ENCODE measurements around the gene ZC3H12C. TPM values are rescaled to one million over a fixed set of nuclear protein-coding genes. Genes with fewer than 3 reads are reported as not detected.

ZC3H12C gene
- total RNA-seq, 1 donor from 2014 or later: 6.3 TPM

DNA sequence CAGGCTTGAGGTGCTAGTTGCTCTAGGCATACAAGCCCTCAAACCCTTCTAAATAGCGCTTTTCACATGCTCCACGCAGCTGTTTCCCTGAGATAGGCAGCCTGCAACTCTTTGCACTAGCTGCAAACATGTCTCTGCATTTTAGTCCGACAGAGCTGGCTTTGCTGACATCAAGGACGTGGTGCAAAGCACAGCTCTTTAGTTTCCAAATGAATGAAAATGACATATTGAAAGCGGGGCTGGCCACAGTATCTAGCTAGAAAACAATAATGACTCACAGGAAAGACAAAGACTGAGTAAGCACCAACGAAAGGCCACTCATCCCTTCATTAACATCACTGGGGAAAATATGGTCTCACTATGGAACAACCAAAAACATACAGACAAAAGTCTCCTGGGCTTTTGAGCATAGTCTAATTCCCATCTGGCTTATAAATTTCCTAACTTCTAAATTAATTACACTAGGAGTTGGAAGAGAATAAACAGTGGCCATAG, 15.3 kb upstream of the ZC3H12C start:
- no peaks in the 10 kb centered on the region for H3K4me1 ChIP-seq
- TF ChIP-seq, protein P1, sequence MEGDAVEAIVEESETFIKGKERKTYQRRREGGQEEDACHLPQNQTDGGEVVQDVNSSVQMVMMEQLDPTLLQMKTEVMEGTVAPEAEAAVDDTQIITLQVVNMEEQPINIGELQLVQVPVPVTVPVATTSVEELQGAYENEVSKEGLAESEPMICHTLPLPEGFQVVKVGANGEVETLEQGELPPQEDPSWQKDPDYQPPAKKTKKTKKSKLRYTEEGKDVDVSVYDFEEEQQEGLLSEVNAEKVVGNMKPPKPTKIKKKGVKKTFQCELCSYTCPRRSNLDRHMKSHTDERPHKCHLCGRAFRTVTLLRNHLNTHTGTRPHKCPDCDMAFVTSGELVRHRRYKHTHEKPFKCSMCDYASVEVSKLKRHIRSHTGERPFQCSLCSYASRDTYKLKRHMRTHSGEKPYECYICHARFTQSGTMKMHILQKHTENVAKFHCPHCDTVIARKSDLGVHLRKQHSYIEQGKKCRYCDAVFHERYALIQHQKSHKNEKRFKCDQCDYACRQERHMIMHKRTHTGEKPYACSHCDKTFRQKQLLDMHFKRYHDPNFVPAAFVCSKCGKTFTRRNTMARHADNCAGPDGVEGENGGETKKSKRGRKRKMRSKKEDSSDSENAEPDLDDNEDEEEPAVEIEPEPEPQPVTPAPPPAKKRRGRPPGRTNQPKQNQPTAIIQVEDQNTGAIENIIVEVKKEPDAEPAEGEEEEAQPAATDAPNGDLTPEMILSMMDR (IDR thresholded peaks at IDR 0.05): no peak
- no peak overlapping the region for H3K27ac ChIP-seq
- no peaks in the 10 kb centered on the region for H3K36me3 ChIP-seq
- no peaks in the 10 kb centered on the region for H3K27me3 ChIP-seq
- intact Hi-C loops (cut with DNase I): no loop called here
- DNase-seq (ENCODE audit: low spot score in 2 of 2): no peak
- H3K9me3 ChIP-seq: no peaks in the 10 kb centered on the region
- H3K4me3 ChIP-seq: no peak overlapping the region

DNA sequence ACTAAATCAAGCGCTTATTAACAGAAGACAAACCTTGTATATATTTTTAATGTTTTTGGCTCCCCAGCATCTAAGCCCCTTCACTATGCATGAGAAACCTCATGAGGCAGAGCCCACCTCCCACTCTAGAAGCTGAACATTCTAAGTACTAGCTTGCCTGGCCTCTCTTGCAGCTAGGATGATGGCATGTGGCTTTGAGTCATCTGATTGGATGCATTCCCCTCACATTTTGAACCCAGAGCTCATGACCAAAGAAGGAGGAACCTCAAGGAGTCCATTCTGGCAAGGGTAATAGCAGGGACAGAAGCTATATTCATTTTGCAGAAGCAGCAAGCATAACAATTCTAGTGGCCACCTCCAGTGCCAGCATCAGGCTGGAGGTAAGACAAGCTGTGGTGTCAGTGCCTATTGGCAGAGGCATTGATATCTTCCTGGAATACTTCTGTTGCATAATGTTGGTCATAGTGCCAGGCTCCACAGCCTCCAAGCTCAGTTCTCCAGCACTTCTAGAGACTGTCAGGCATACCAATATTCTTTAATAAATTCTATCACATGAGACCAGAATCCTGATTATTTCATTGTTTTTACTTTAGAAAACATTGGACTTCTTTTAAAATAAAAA, 14.2 kb upstream of the ZC3H12C start:
- H3K27me3 ChIP-seq: no peaks in the 10 kb centered on the region
- no peak for DNase-seq (ENCODE audit: low spot score in 2 of 2)
- no peak overlapping the region for H3K27ac ChIP-seq
- no peaks in the 10 kb centered on the region for H3K9me3 ChIP-seq
- TF ChIP-seq, protein P1 (IDR thresholded peaks at IDR 0.05): no peak
- H3K36me3 ChIP-seq: no peaks in the 10 kb centered on the region
- no peak overlapping the region for H3K4me3 ChIP-seq
- no peaks in the 10 kb centered on the region for H3K4me1 ChIP-seq
- intact Hi-C loops (cut with DNase I): no loop called here

DNA sequence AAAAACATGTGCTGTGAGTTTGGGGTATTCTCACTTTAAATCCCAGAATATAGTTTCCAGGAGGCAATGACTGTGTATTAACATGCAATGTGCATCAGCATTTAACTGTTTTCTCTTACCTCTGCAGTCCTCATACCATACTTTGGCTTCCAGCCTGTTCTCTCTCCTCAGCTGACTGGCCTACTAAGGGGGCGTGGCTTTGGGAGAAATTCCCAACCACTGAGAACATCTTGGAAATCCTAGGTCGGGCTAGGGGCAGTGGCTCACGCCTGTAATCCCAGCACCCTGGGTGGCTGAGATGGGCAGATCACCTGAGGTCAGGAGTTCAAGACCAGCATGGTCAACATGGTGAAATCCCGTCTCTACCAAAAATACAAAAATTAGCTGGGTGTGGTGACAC, 13.5 kb upstream of the ZC3H12C start:
- Histone ChIP-seq H3K9me3 (no peaks in the 10 kb centered on the region), H3K27ac (no peak overlapping the region), H3K4me3 (no peak overlapping the region), H3K27me3 (no peaks in the 10 kb centered on the region), H3K36me3 (no peaks in the 10 kb centered on the region), H3K4me1 (no peaks in the 10 kb centered on the region)
- intact Hi-C loops (cut with DNase I): no loop called here
- DNase-seq (ENCODE audit: low spot score in 2 of 2): no peak
- TF ChIP-seq, protein P1 (IDR thresholded peaks at IDR 0.05): no peak

DNA sequence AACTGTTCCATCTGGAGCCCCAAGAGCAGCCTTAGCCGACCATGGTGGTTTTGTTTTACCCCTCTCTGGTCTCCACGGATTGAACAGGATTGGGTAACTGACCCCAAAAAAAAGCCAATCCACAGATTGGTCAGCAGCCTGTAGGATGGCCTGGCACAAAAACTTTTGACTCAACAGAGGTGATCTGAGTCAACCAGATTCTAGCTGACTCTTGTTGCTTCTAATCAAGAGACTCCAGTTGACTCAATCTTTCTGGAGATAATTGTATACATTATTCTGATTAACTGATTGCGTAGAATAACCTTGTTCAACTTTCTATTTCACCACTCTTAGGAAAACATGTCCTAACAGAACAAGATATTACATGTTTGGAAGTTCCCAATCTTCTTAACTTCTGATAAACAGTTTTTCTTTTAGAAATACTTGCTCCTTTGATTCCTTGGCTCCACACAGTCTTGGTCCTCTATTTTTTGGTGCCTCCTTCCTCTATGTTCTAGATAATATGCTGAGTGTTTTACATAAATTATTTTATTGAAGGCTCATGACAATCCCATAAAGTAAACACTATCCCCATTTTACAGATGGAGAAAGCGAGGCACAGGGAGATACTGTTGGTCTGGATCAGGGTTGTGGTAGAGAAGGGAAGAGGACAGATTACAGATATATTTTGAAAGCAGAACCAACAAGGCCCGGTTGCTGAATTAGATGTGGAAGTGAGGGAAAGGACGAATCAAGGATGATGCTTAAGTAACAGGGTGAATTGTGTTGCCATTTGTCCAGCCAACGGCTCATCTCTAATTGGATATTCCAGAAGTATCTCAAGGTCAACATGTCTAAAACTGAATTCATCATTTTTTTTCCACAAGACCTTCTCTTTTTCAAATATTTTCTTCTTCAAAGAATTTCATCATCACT, 11.5 kb upstream of the ZC3H12C start:
- no peak overlapping the region for H3K27ac ChIP-seq
- TF ChIP-seq, protein P1 (IDR thresholded peaks at IDR 0.05): no peak
- H3K4me3 ChIP-seq: no peak overlapping the region
- no peak for DNase-seq (ENCODE audit: low spot score in 2 of 2)
- H3K4me1 ChIP-seq: no peaks in the 10 kb centered on the region
- H3K36me3 ChIP-seq: no peaks in the 10 kb centered on the region
- H3K27me3 ChIP-seq: no peaks in the 10 kb centered on the region
- intact Hi-C loops (cut with DNase I): no loop called here
- H3K9me3 ChIP-seq: no peaks in the 10 kb centered on the region

DNA sequence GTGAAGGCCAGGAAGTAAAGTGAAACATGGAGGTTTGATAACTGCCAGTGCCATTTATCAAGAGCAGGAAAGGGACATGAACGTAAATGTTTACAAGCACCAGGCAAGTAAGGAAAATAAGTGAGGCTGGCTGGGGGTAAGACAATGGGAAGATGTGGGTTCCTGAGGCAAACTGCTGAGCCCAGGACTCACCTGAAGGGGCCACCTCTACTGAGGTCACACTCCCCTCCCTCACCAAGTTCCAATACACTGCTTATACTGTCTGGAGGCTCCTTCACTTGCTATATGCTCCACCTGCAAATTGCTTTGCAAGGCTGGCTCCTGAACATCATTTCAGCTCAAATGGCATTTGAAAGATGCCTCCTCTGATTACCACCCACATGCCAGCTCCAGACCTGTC, 10.3 kb upstream of the ZC3H12C start:
- Histone ChIP-seq H3K4me1 (no peaks in the 10 kb centered on the region), H3K27ac (no peak overlapping the region), H3K4me3 (no peak overlapping the region), H3K9me3 (no peaks in the 10 kb centered on the region), H3K36me3 (no peaks in the 10 kb centered on the region), H3K27me3 (no peaks in the 10 kb centered on the region)
- intact Hi-C loops (cut with DNase I): no loop called here
- no peak for DNase-seq (ENCODE audit: low spot score in 2 of 2)
- TF ChIP-seq, protein P1 (IDR thresholded peaks at IDR 0.05): no peak
